NCI-H2196 (cell line): ENCODE results near the gene USP38.
"Not testable (repeated sequence)": the region's sequence is repeated elsewhere in the genome, so short reads cannot be mapped to it uniquely, and the experiment has no call there.

Experiments used
- DNase-seq: peaks from one replicate; lab custom pipeline; 2025; ENCODE audit not compliant: unreplicated experiment; lab: John Stamatoyannopoulos, UW

Gene USP38

GRCh38 chr4:143262838-143263237 is 78.1 kb downstream of the USP38 start:
- DNase-seq: no peak

- not testable (repeated sequence) for DNase-seq
These were observed 83.0 kb downstream of the USP38 start for GRCh38 chr4:143267690-143268089.

GRCh38 chr4:143270256-143270838 is 85.6 kb downstream of the USP38 start:
- DNase-seq: no peak
